RPMI7951 (cell line): ENCODE results near the gene NRXN2. TPM values are rescaled to one million over a fixed set of nuclear protein-coding genes. Genes with fewer than 3 reads are reported as not detected.
"Not testable (repeated sequence)": the region's sequence is repeated elsewhere in the genome, so short reads cannot be mapped to it uniquely, and the experiment has no call there.

Experiments
- DNase-seq: peaks from one replicate; pipeline ENCODE4 v3.0.0-alpha.2; 2012; ENCODE audit warnings: low read depth
- total RNA-seq: library from RNA; depleted of rRNA; stranded (reverse); fragments of >200 nt; shearing (Covaris generic); gene quantifications from 2 replicates; pipeline ENCODE4 v1.2.3, GENCODE V29; 2014; rRNA removed

NRXN2 gene
- total RNA-seq, 1 experiment from 2014 or later: 0.36 TPM

- no peak for DNase-seq
These were observed 157.8 kb downstream of the NRXN2 start for GRCh38 chr11:64564947-64565889.

- no peak for DNase-seq
These were observed 158.6 kb downstream of the NRXN2 start for GRCh38 chr11:64564419-64564818.

GRCh38 chr11:64563966-64564365, 159.0 kb downstream of the NRXN2 start:
- no peak for DNase-seq

DNA sequence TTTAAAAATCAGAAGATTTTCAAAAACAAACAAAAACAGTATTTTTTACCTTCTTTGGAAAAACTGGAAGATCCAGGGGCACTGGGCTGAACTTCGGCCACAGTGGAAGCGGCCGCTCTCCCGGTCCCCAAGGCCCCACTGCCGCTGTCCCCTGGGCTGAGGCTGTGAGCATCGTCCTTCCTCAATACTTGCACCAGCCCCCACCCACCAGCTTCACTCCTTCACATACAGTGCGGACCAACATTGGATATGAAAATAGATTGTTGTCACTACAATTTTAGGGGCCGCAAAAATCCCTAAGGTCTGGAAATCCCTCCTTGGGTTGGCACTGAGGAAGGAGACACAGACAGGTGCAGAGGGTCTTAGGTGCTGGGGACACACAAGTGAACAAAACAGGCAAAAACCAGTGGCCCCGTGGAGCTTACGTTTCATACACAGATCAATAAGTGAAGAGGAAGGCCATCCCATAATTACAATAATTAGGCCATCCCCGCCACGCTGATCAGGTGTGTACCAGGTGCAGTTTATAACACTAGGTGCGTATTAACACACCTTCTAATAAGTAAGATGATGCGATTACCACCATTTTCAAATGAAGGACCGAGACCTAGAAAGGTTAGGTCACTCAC, 160.2 kb downstream of the NRXN2 start:
- DNase-seq: no peak

GRCh38 chr11:64561984-64562722, 160.8 kb downstream of the NRXN2 start:
- no peak for DNase-seq

GRCh38 chr11:64561429-64561828, 161.6 kb downstream of the NRXN2 start:
- not testable (repeated sequence) for DNase-seq

GRCh38 chr11:64560941-64561340, 162.1 kb downstream of the NRXN2 start:
- DNase-seq: no peak

DNA sequence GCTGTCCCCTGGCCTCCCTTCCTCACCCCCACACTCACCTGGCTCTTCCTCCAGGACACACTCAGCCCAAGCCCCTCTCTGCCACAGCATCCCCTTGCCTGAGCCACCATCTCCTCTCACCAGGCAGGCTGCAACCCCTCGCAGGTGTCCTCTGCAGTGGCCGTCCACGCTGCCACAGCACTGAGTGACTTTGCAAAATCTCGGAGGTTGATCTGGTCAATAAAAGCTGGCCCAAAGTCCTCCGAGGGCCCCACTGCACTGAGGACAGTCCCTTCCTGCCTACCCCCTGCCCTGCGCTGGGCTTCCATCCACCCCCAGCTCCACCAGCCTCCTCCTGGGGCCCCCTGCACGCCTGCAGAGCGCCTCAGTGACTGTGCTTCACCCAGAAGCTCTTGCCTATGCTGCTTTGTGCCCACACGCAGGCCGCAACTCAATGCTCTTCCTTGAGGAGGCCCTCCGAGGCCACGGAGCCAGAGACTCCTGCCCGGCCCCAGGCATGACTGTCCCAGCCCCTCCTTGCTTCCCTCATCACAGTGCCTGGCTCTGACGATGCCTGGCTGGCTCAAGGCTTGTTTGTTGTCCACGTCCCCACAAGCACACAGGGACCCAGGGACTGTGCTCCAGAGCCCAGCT, 162.7 kb downstream of the NRXN2 start:
- no peak for DNase-seq

DNA sequence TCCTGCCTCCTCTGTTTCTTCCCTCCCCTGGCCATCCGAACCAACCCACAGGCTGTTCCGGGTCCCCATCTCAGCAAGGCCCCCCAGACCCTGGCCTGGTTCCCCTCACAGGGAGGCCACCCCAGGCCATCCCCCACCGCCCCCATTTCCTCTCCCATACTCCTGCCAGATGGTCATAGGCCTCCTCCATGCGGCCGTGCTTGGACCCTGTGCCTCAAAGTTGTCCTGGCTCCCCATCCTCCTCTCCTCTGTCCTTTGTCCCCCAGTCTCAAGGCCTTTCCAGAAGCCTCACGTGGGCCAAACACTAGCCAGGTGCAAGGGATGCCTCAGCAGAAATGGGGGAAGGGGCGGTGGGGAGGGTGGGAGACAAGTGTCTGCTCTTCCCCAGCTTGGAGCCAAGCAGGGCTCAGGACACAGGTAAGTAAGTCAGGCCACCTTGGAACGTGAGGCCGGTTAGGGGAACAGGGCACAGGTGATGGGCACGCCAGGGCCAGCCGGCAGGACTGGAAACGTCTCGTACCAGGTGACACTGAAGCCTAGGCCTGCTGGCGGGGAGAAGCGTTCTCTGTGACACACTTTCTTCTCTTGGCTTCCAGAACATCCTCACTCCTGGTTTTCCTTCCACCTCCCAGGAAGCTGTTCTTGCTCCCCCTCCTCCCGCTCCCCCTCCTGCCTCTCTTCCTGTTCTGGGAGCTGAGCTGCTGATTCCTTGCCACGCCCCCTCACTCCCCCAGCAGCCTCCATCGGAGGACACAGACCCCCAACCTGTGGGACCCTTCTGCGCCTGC, 163.5 kb downstream of the NRXN2 start:
- DNase-seq: no peak

DNA sequence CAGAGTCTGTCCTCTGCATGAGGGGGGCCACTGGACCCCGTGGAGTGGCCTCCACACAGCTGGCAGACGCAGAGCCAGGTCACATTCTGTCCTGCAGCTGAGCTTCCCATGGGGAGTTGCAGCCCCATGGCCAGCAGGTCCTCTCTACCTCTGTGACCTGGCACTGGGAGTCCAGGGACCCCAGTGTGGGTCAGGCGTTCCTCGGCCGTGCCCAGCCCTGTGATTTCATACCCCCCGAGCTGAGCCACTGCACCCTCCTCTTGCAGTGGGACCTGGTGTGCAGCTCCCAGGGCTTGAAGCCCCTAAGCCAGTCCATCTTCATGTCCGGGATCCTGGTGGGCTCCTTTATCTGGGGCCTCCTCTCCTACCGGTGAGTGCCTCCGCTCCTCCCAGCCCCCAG, 164.1 kb downstream of the NRXN2 start:
- no peak for DNase-seq

GRCh38 chr11:64558065-64558745, 164.8 kb downstream of the NRXN2 start:
- DNase-seq: no peak

- DNase-seq: no peak
These were observed 166.2 kb downstream of the NRXN2 start for GRCh38 chr11:64556721-64557250.

Other genes with a start within 250 kb of the NRXN2 start
- not detected in 2 replicates for gene SLC22A11, start 167.3 kb downstream of the NRXN2 start, total RNA-seq
- gene SLC22A12, start 132.0 kb downstream of the NRXN2 start, total RNA-seq: not detected in 2 replicates
- gene RASGRP2, start 20.9 kb upstream of the NRXN2 start, total RNA-seq: not detected in 2 replicates
- not detected in 2 replicates for gene PYGM, start 36.8 kb upstream of the NRXN2 start, total RNA-seq
- gene SF1, start 55.3 kb upstream of the NRXN2 start, total RNA-seq: 62.6 and 64.1 TPM in 2 replicates
- 13.9 and 16.1 TPM in 2 replicates for gene MAP4K2, start 80.0 kb upstream of the NRXN2 start, total RNA-seq
- 11.7 and 14.8 TPM in 2 replicates for gene MEN1, start 87.4 kb upstream of the NRXN2 start, total RNA-seq
- 0.20 TPM in 1 of 2 replicates, not detected in the other for gene CDC42BPG, start 121.5 kb upstream of the NRXN2 start, total RNA-seq
- 82.1 and 92.3 TPM in 2 replicates for gene EHD1, start 155.4 kb upstream of the NRXN2 start, total RNA-seq
- 6.6 and 7.2 TPM in 2 replicates for gene ATG2A, start 194.0 kb upstream of the NRXN2 start, total RNA-seq
- 12.5 and 17.8 TPM in 2 replicates for gene PPP2R5B, start 201.5 kb upstream of the NRXN2 start, total RNA-seq
- gene GPHA2, start 212.7 kb upstream of the NRXN2 start, total RNA-seq: not detected in 2 replicates
- gene MAJIN, start 248.9 kb upstream of the NRXN2 start, total RNA-seq: not detected in 2 replicates